Activated T-helper 1 cell treated with anti-CD3 and anti-CD28 coated beads, Interleukin-12 subunit alpha, Interleukin-12 subunit beta, Interleukin-2, Interleukin-4 antibody, amounts not matched to agents 30 ng/mL and 10 ng/mL and 1 ng/mL, durations not matched to agents 14 hours and 24 hours and 36 hours (primary cell): ENCODE data around the gene TLCD1. TPM values are rescaled to one million over a fixed set of nuclear protein-coding genes. Genes with fewer than 3 reads are reported as not detected.

Experiments used
- DNase-seq: peaks from one replicate; pipeline ENCODE4 v3.0.0; 2021; ENCODE audit warnings: low spot score
- H3K27ac Mint-ChIP-seq: one replicate; pipeline ENCODE4 v1.8.0; 2021; ENCODE audit warnings: mild to moderate bottlenecking, mixed read lengths
- H3K27me3 Mint-ChIP-seq: one replicate; pipeline ENCODE4 v1.8.0; 2022; ENCODE audit warnings: mild to moderate bottlenecking, moderate library complexity, mixed read lengths; ENCODE audit not compliant: insufficient read depth
- H3K36me3 Mint-ChIP-seq: one replicate; pipeline ENCODE4 v1.8.0; 2021; ENCODE audit warnings: low read depth, mixed read lengths
- H3K4me1 Mint-ChIP-seq: one replicate; pipeline ENCODE4 v1.8.0; 2021; ENCODE audit warnings: low read depth, mixed read lengths
- H3K4me3 Mint-ChIP-seq: one replicate; pipeline ENCODE4 v1.8.0; 2021; ENCODE audit warnings: mild to moderate bottlenecking, moderate library complexity, mixed read lengths
- H3K9me3 Mint-ChIP-seq: one replicate; pipeline ENCODE4 v1.8.0; 2021; ENCODE audit warnings: mixed read lengths
- intact Hi-C: fragments of 100-400 bp; cut with micrococcal nuclease; formaldehyde crosslinking; loops from one replicate; pipeline ENCODE4 v1.15.1; 2024
- total RNA-seq: library from RNA; stranded (reverse); gene quantifications from 2 replicates; pipeline ENCODE4 v1.2.3, GENCODE V29; 2022

Gene TLCD1
- total RNA-seq, 1 donor from 2014 or later, result 9.5 TPM

GRCh38 chr17:28751600-28752366 lies 25.8 kb upstream of the TLCD1 start:
- Mint-ChIP-seq H3K4me1 (peaks cover 8% of the 10 kb centered on the region), H3K36me3 (peaks cover 36% of the 10 kb centered on the region), H3K4me3 (no peak overlapping the region), H3K9me3 (no peaks in the 10 kb centered on the region), H3K27ac (no peak overlapping the region), H3K27me3 (no peaks in the 10 kb centered on the region)
- intact Hi-C loops, result no loop called here
- DNase-seq, result no peak

- Mint-ChIP-seq H3K27me3 (no peaks in the 10 kb centered on the region), H3K4me3 (peak overlapping the region; percentile 11), H3K9me3 (no peaks in the 10 kb centered on the region), H3K4me1 (peaks cover 21% of the 10 kb centered on the region), H3K27ac (no peak overlapping the region), H3K36me3 (peaks cover 32% of the 10 kb centered on the region)
- intact Hi-C loops, result loop anchor here (1.0 kb wide), 2 partner anchors 23 to 106 kb away; no protein-coding TSS in a partner anchor
- peak; percentile 82 for DNase-seq
Observed at GRCh38 chr17:28750178-28751047, 24.4 kb upstream of the TLCD1 start.

- Mint-ChIP-seq H3K4me3 (peak overlapping the region; percentile 11), H3K27me3 (no peaks in the 10 kb centered on the region), H3K27ac (no peak overlapping the region), H3K4me1 (peaks cover 21% of the 10 kb centered on the region), H3K9me3 (no peaks in the 10 kb centered on the region), H3K36me3 (peaks cover 34% of the 10 kb centered on the region)
- DNase-seq, result no peak
- intact Hi-C loops, result loop anchor here (1.0 kb wide), 2 partner anchors 22 to 105 kb away; no protein-coding TSS in a partner anchor
Observed at GRCh38 chr17:28749516-28750177, 23.6 kb upstream of the TLCD1 start.

- no peak overlapping the region for H3K4me3 Mint-ChIP-seq
- no peak for DNase-seq
- no peaks in the 10 kb centered on the region for H3K27me3 Mint-ChIP-seq
- H3K9me3 Mint-ChIP-seq, result no peaks in the 10 kb centered on the region
- H3K4me1 Mint-ChIP-seq, result peaks cover 21% of the 10 kb centered on the region
- H3K27ac Mint-ChIP-seq, result peak overlapping the region; percentile 29
- intact Hi-C loops, result no loop called here
- peaks cover 34% of the 10 kb centered on the region for H3K36me3 Mint-ChIP-seq
Observed at GRCh38 chr17:28748852-28749515, 23.0 kb upstream of the TLCD1 start.

- intact Hi-C loops, result no loop called here
- DNase-seq, result no peak
- H3K36me3 Mint-ChIP-seq, result peaks cover 34% of the 10 kb centered on the region
- peak overlapping the region; percentile 34 for H3K27ac Mint-ChIP-seq
- peak overlapping the region; percentile 57 for H3K4me3 Mint-ChIP-seq
- H3K27me3 Mint-ChIP-seq, result no peaks in the 10 kb centered on the region
- no peaks in the 10 kb centered on the region for H3K9me3 Mint-ChIP-seq
- H3K4me1 Mint-ChIP-seq, result peaks cover 24% of the 10 kb centered on the region
Observed at GRCh38 chr17:28747801-28748750, 22.0 kb upstream of the TLCD1 start.

GRCh38 chr17:28747051-28747691 lies 21.1 kb upstream of the TLCD1 start:
- Mint-ChIP-seq H3K27me3 (no peaks in the 10 kb centered on the region), H3K27ac (peak overlapping the region; percentile 29), H3K9me3 (no peaks in the 10 kb centered on the region), H3K36me3 (peaks cover 34% of the 10 kb centered on the region), H3K4me1 (peaks cover 26% of the 10 kb centered on the region), H3K4me3 (peak overlapping the region; percentile 90)
- intact Hi-C loops, result no loop called here
- no peak for DNase-seq

- DNase-seq, result no peak
- peaks cover 26% of the 10 kb centered on the region for H3K4me1 Mint-ChIP-seq
- no peaks in the 10 kb centered on the region for H3K9me3 Mint-ChIP-seq
- peak overlapping the region; percentile 90 for H3K4me3 Mint-ChIP-seq
- no peaks in the 10 kb centered on the region for H3K27me3 Mint-ChIP-seq
- peaks cover 34% of the 10 kb centered on the region for H3K36me3 Mint-ChIP-seq
- peak overlapping the region; percentile 29 for H3K27ac Mint-ChIP-seq
- intact Hi-C loops, result no loop called here
Observed at GRCh38 chr17:28746611-28747050, 20.6 kb upstream of the TLCD1 start.

- peaks cover 34% of the 10 kb centered on the region for H3K36me3 Mint-ChIP-seq
- H3K27ac Mint-ChIP-seq, result peak overlapping the region; percentile 23
- H3K9me3 Mint-ChIP-seq, result no peaks in the 10 kb centered on the region
- DNase-seq, result no peak
- peaks cover 26% of the 10 kb centered on the region for H3K4me1 Mint-ChIP-seq
- no peaks in the 10 kb centered on the region for H3K27me3 Mint-ChIP-seq
- intact Hi-C loops, result loop anchor here (1.0 kb wide), 1 partner anchor 66 kb away; no protein-coding TSS in a partner anchor
- peak overlapping the region; percentile 90 for H3K4me3 Mint-ChIP-seq
Observed at GRCh38 chr17:28745786-28746411, 19.9 kb upstream of the TLCD1 start.

- intact Hi-C loops, result loop anchor here (1.0 to 5.0 kb wide), 3 partner anchors 67 to 207 kb away; partner anchors contain the start of gene PHF12
Observed at GRCh38 chr17:28744972-28745785, 19.1 kb upstream of the TLCD1 start.

More at GRCh38 chr17:28744972-28745785, 19.1 kb upstream of the TLCD1 start:
- DNase-seq, result peak; percentile 26
- peaks cover 31% of the 10 kb centered on the region for H3K36me3 Mint-ChIP-seq
- H3K4me3 Mint-ChIP-seq, result peak overlapping the region; percentile 90
- peaks cover 24% of the 10 kb centered on the region for H3K4me1 Mint-ChIP-seq
- no peaks in the 10 kb centered on the region for H3K27me3 Mint-ChIP-seq
- H3K9me3 Mint-ChIP-seq, result no peaks in the 10 kb centered on the region
- H3K27ac Mint-ChIP-seq, result peak overlapping the region; percentile 82
